ENCODE results near the gene EFCAB6.

The EFCAB6 gene

GRCh38 chr22:43802897-43803495 is 9.1 kb downstream of the EFCAB6 start:
- no peak for DNase-seq

GRCh38 chr22:43800970-43801369 is 11.1 kb downstream of the EFCAB6 start:
- no peak for DNase-seq

- DNase-seq = no peak
These were observed 13.6 kb downstream of the EFCAB6 start for GRCh38 chr22:43798492-43798891.

- DNase-seq = peak; percentile 40
These were observed 15.5 kb downstream of the EFCAB6 start for GRCh38 chr22:43796567-43796966.

GRCh38 chr22:43795320-43795719 is 16.8 kb downstream of the EFCAB6 start:
- DNase-seq = no peak

GRCh38 chr22:43792905-43793304 is 19.2 kb downstream of the EFCAB6 start:
- DNase-seq = no peak

- peak; percentile 58 for DNase-seq
These were observed 22.7 kb downstream of the EFCAB6 start for GRCh38 chr22:43789452-43789851.

GRCh38 chr22:43783777-43784176 is 28.3 kb downstream of the EFCAB6 start:
- no peak for DNase-seq

GRCh38 chr22:43782448-43782847 is 29.7 kb downstream of the EFCAB6 start:
- DNase-seq = no peak

GRCh38 chr22:43777286-43777685 is 34.8 kb downstream of the EFCAB6 start:
- no peak for DNase-seq

- DNase-seq = peak; percentile 16
These were observed 35.9 kb downstream of the EFCAB6 start for GRCh38 chr22:43776081-43776670.

GRCh38 chr22:43774318-43774915 is 37.7 kb downstream of the EFCAB6 start:
- no peak for DNase-seq

GRCh38 chr22:43772831-43773230 is 39.3 kb downstream of the EFCAB6 start:
- DNase-seq = no peak

- no peak for DNase-seq
These were observed 56.7 kb downstream of the EFCAB6 start for GRCh38 chr22:43755452-43755851.

- DNase-seq = no peak
These were observed 57.1 kb downstream of the EFCAB6 start for GRCh38 chr22:43755011-43755410.

- DNase-seq = no peak
These were observed 57.9 kb downstream of the EFCAB6 start for GRCh38 chr22:43754176-43754575.

- DNase-seq = no peak
These were observed 58.4 kb downstream of the EFCAB6 start for GRCh38 chr22:43753688-43754087.

- peak; percentile 67 for DNase-seq
These were observed 61.4 kb downstream of the EFCAB6 start for GRCh38 chr22:43750751-43751150.

GRCh38 chr22:43749473-43749872 is 62.6 kb downstream of the EFCAB6 start:
- DNase-seq = no peak

GRCh38 chr22:43747877-43748276 is 64.2 kb downstream of the EFCAB6 start:
- DNase-seq = no peak

- no peak for DNase-seq
These were observed 65.0 kb downstream of the EFCAB6 start for GRCh38 chr22:43747058-43747457.

- peak; percentile 83 for DNase-seq
These were observed 66.2 kb downstream of the EFCAB6 start for GRCh38 chr22:43745783-43746356.

- peak; percentile 42 for DNase-seq
These were observed 66.7 kb downstream of the EFCAB6 start for GRCh38 chr22:43745411-43745770.

GRCh38 chr22:43744700-43745410 is 67.2 kb downstream of the EFCAB6 start:
- DNase-seq = no peak

Measured in NCI-H69 (cell line).